ENCODE data around the gene DYNC1H1. TPM values are rescaled to one million over a fixed set of nuclear protein-coding genes. Genes with fewer than 3 reads are reported as not detected.

DYNC1H1 gene
- total RNA-seq, 2 experiments from 2014 or later, result 209 to 291 TPM

- CTCF ChIA-PET (ENCODE audit: unreplicated experiment), result no interaction called here
- H3K36me3 ChIP-seq (ENCODE audit: insufficient read depth, low read length), result peaks cover 4% of the 10 kb centered on the region; the same call in 1 of the 2 replicates
- no TSS peak for BruUV-seq (replicated peaks)
- DNase-seq (ENCODE audit: low spot score), result no peak
- H3K27ac ChIP-seq (ENCODE audit: low read depth, low read length, poor library complexity, severe bottlenecking), result no peak overlapping the region
- TF ChIP-seq CTCF (conservative IDR thresholded peaks at IDR 0.05; ENCODE audit: low read length) (no peak), EZH2phosphoT487 (IDR thresholded peaks at IDR 0.05; ENCODE audit: borderline replicate concordance, low read depth, low read length) (no peak)
- H3K79me2 ChIP-seq (ENCODE audit: insufficient read depth, low read depth, low read length), result no peaks in the 10 kb centered on the region
- no peak overlapping the region for H3K4me3 ChIP-seq (ENCODE audit: low read depth, low read length, poor library complexity, severe bottlenecking)
- no peaks in the 10 kb centered on the region for H4K20me1 ChIP-seq (ENCODE audit: insufficient read depth, low read length)
- no peaks in the 10 kb centered on the region for H3K9me3 ChIP-seq (ENCODE audit: low read length)
- POLR2A ChIA-PET, result no interaction called here
- no peak overlapping the region for H3K4me2 ChIP-seq (ENCODE audit: low read length)
- no peaks in the 10 kb centered on the region for H3K4me1 ChIP-seq (ENCODE audit: insufficient read depth, low read length, poor library complexity, severe bottlenecking)
- no peaks in the 10 kb centered on the region for H3K9me2 ChIP-seq (ENCODE audit: insufficient read depth, low read length)
- intact Hi-C loops (cut with micrococcal nuclease; ENCODE audit: unreplicated experiment), result no loop called here
- H2AFZ ChIP-seq (ENCODE audit: low read length), result no peak overlapping the region
Observed at GRCh38 chr14:101927859-101928258, 36.5 kb upstream of the DYNC1H1 start.

DNA sequence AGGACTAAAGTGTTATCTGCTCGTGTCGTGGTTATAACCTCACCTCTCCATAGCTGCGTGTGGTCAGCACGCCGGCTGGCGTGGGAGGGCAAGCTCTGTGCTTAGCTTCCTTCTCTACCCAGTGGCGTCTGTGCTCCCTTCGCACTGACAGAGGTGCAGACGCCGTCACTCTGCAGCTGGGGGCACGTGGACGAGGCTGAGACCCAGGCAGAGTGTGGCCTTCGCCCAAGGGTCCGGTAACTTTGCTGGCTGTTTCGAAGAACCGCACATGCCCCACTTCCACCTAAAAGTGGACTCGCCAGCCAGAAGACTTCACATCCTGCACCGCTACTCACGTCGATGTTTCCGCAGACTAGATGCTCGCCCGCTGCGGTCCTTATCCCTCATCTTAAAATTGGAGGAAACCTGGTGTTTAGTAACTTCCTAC is 35.9 kb upstream of the DYNC1H1 start:
- Histone ChIP-seq H3K4me2 (ENCODE audit: low read length) (no peak overlapping the region), H3K9me3 (ENCODE audit: low read length) (no peaks in the 10 kb centered on the region), H3K79me2 (ENCODE audit: insufficient read depth, low read depth, low read length) (no peaks in the 10 kb centered on the region), H3K4me3 (ENCODE audit: low read depth, low read length, poor library complexity, severe bottlenecking) (no peak overlapping the region), H4K20me1 (ENCODE audit: insufficient read depth, low read length) (no peaks in the 10 kb centered on the region), H3K4me1 (ENCODE audit: insufficient read depth, low read length, poor library complexity, severe bottlenecking) (no peaks in the 10 kb centered on the region), H2AFZ (ENCODE audit: low read length) (no peak overlapping the region), H3K36me3 (ENCODE audit: insufficient read depth, low read length) (peaks cover 4% of the 10 kb centered on the region; the same call in 1 of the 2 replicates), H3K9me2 (ENCODE audit: insufficient read depth, low read length) (no peaks in the 10 kb centered on the region), H3K27ac (ENCODE audit: low read depth, low read length, poor library complexity, severe bottlenecking) (no peak overlapping the region)
- intact Hi-C loops (cut with micrococcal nuclease; ENCODE audit: unreplicated experiment), result no loop called here
- POLR2A ChIA-PET, result no interaction called here
- no peak for DNase-seq (ENCODE audit: low spot score)
- CTCF ChIA-PET (ENCODE audit: unreplicated experiment), result no interaction called here
- BruUV-seq (replicated peaks), result no TSS peak
- TF ChIP-seq EZH2phosphoT487 (IDR thresholded peaks at IDR 0.05; ENCODE audit: borderline replicate concordance, low read depth, low read length), result no peak
- TF ChIP-seq CTCF (conservative IDR thresholded peaks at IDR 0.05; ENCODE audit: low read length), result no peak

DNA sequence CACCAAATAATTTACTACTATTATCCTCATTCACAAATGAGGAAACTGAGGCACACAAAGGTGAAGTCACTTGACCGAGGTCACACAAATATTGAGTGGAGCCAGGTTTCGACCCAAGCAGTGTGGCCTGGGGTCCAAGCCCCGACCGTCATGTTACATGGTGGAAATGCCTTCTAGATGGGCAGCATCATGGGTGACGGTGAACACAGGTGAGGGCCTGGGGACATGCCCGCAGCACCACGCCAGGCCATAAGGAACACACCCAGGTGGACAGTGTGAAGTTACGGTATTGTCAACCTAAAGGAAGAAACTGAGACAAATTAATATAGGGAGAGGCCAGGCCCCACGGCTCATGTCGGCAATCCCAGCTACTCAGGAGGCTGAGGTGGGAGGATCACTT is 35.3 kb upstream of the DYNC1H1 start:
- intact Hi-C loops (cut with micrococcal nuclease; ENCODE audit: unreplicated experiment), result no loop called here
- no peak overlapping the region for H2AFZ ChIP-seq (ENCODE audit: low read length)
- ChIA-PET POLR2A (no interaction called here), CTCF (ENCODE audit: unreplicated experiment) (no interaction called here)
- no peak for DNase-seq (ENCODE audit: low spot score)
- no peak overlapping the region for H3K4me2 ChIP-seq (ENCODE audit: low read length)
- TF ChIP-seq CTCF (conservative IDR thresholded peaks at IDR 0.05; ENCODE audit: low read length) (no peak), EZH2phosphoT487 (IDR thresholded peaks at IDR 0.05; ENCODE audit: borderline replicate concordance, low read depth, low read length) (no peak)
- no peaks in the 10 kb centered on the region for H3K79me2 ChIP-seq (ENCODE audit: insufficient read depth, low read depth, low read length)
- H3K9me3 ChIP-seq (ENCODE audit: low read length), result no peaks in the 10 kb centered on the region
- no peaks in the 10 kb centered on the region for H4K20me1 ChIP-seq (ENCODE audit: insufficient read depth, low read length)
- H3K27ac ChIP-seq (ENCODE audit: low read depth, low read length, poor library complexity, severe bottlenecking), result no peak overlapping the region
- BruUV-seq (replicated peaks), result no TSS peak
- H3K36me3 ChIP-seq (ENCODE audit: insufficient read depth, low read length), result peaks cover 4% of the 10 kb centered on the region; the same call in 1 of the 2 replicates
- H3K4me1 ChIP-seq (ENCODE audit: insufficient read depth, low read length, poor library complexity, severe bottlenecking), result no peaks in the 10 kb centered on the region
- no peak overlapping the region for H3K4me3 ChIP-seq (ENCODE audit: low read depth, low read length, poor library complexity, severe bottlenecking)
- no peaks in the 10 kb centered on the region for H3K9me2 ChIP-seq (ENCODE audit: insufficient read depth, low read length)

All from OCI-LY7 (cell line).